Glutamatergic neuron (in vitro differentiated cells): ENCODE results near the gene CAPRIN2. TPM values are rescaled to one million over a fixed set of nuclear protein-coding genes. Genes with fewer than 3 reads are reported as not detected.

Source experiments
- DNase-seq: peaks from one replicate; pipeline ENCODE4 v3.0.0; 2022
- H3K27ac Mint-ChIP-seq: one replicate; pipeline ENCODE4 v1.8.0; 2020; ENCODE audit warnings: mild to moderate bottlenecking, mixed read lengths, inconsistent platforms; ENCODE audit not compliant: unreplicated experiment
- H3K27me3 Mint-ChIP-seq: one replicate; pipeline ENCODE4 v1.8.0; 2020; ENCODE audit warnings: mild to moderate bottlenecking, moderate library complexity, mixed read lengths, inconsistent platforms; ENCODE audit not compliant: unreplicated experiment
- H3K36me3 Mint-ChIP-seq: one replicate; pipeline ENCODE4 v1.8.0; 2020; ENCODE audit warnings: mild to moderate bottlenecking, mixed read lengths, inconsistent platforms; ENCODE audit not compliant: unreplicated experiment
- H3K4me1 Mint-ChIP-seq: one replicate; pipeline ENCODE4 v1.8.0; 2020; ENCODE audit warnings: mild to moderate bottlenecking, low read depth, mixed read lengths, inconsistent platforms; ENCODE audit not compliant: unreplicated experiment
- H3K4me3 Mint-ChIP-seq: one replicate; pipeline ENCODE4 v1.8.0; 2020; ENCODE audit warnings: mild to moderate bottlenecking, mixed read lengths, inconsistent platforms; ENCODE audit not compliant: unreplicated experiment
- H3K9me3 Mint-ChIP-seq: one replicate; pipeline ENCODE4 v1.8.0; 2020; ENCODE audit warnings: mild to moderate bottlenecking, moderate library complexity, mixed read lengths, inconsistent platforms; ENCODE audit not compliant: unreplicated experiment
- CTCF ChIP-seq: fragments of 200-600 bp; sonication (generic); IDR thresholded peaks from one replicate; pipeline ENCODE4 v1.5.0; 2021; ENCODE audit not compliant: partially characterized antibody, unreplicated experiment
- total RNA-seq: library from RNA; stranded (reverse); fragmentation: NEBNext Ultra II Directional; extraction: Animal tissue kit (Norgen Biotek cat#: 25700); gene quantifications from one replicate; pipeline ENCODE4 v1.2.1, GENCODE V29; 2021; ENCODE audit not compliant: unreplicated experiment

Gene CAPRIN2
- total RNA-seq, 1 donor from 2014 or later = 36.5 TPM

GRCh38 chr12:30748147-30748546 is 6.6 kb downstream of the CAPRIN2 start:
- H3K4me1 Mint-ChIP-seq = peaks cover 5% of the 10 kb centered on the region
- H3K27me3 Mint-ChIP-seq = peaks cover 1% of the 10 kb centered on the region
- no peaks in the 10 kb centered on the region for H3K9me3 Mint-ChIP-seq
- DNase-seq = no peak
- H3K27ac Mint-ChIP-seq = no peak overlapping the region
- H3K4me3 Mint-ChIP-seq = no peak overlapping the region
- no peak for TF ChIP-seq CTCF
- peaks cover 8% of the 10 kb centered on the region for H3K36me3 Mint-ChIP-seq

GRCh38 chr12:30746190-30746589 is 8.6 kb downstream of the CAPRIN2 start:
- Mint-ChIP-seq H3K27ac (no peak overlapping the region), H3K9me3 (no peaks in the 10 kb centered on the region), H3K4me1 (peaks cover 3% of the 10 kb centered on the region), H3K27me3 (peaks cover 1% of the 10 kb centered on the region), H3K36me3 (peaks cover 8% of the 10 kb centered on the region), H3K4me3 (no peak overlapping the region)
- TF ChIP-seq CTCF = no peak
- DNase-seq = no peak

GRCh38 chr12:30744321-30744720 is 10.4 kb downstream of the CAPRIN2 start:
- no peak for DNase-seq
- H3K36me3 Mint-ChIP-seq = peaks cover 8% of the 10 kb centered on the region
- no peaks in the 10 kb centered on the region for H3K4me1 Mint-ChIP-seq
- H3K9me3 Mint-ChIP-seq = no peaks in the 10 kb centered on the region
- H3K4me3 Mint-ChIP-seq = no peak overlapping the region
- no peak for TF ChIP-seq CTCF
- H3K27ac Mint-ChIP-seq = no peak overlapping the region
- peaks cover 1% of the 10 kb centered on the region for H3K27me3 Mint-ChIP-seq

- DNase-seq = no peak
- no peaks in the 10 kb centered on the region for H3K4me1 Mint-ChIP-seq
- peaks cover 7% of the 10 kb centered on the region for H3K36me3 Mint-ChIP-seq
- no peaks in the 10 kb centered on the region for H3K27me3 Mint-ChIP-seq
- no peaks in the 10 kb centered on the region for H3K9me3 Mint-ChIP-seq
- no peak overlapping the region for H3K4me3 Mint-ChIP-seq
- no peak for TF ChIP-seq CTCF
- H3K27ac Mint-ChIP-seq = no peak overlapping the region
Observed at GRCh38 chr12:30740274-30740673, 14.5 kb downstream of the CAPRIN2 start.

- no peak for DNase-seq
- H3K4me1 Mint-ChIP-seq = peaks cover 6% of the 10 kb centered on the region
- no peak for TF ChIP-seq CTCF
- no peak overlapping the region for H3K27ac Mint-ChIP-seq
- no peaks in the 10 kb centered on the region for H3K27me3 Mint-ChIP-seq
- no peaks in the 10 kb centered on the region for H3K9me3 Mint-ChIP-seq
- H3K4me3 Mint-ChIP-seq = no peak overlapping the region
- H3K36me3 Mint-ChIP-seq = peaks cover 7% of the 10 kb centered on the region
Observed at GRCh38 chr12:30739020-30739419, 15.7 kb downstream of the CAPRIN2 start.
